H9 (cell line): ENCODE measurements around the gene GPR68. TPM values are rescaled to one million over a fixed set of nuclear protein-coding genes. Genes with fewer than 3 reads are reported as not detected.

Experiments used
- DNase-seq: peaks from one replicate; pipeline ENCODE4 v3.0.0-alpha.2; 2017
- H2AFZ ChIP-seq: one replicate; pipeline ENCODE4 v1.6.1; 2013; ENCODE audit warnings: mild to moderate bottlenecking, low read length, control low read depth, moderate library complexity
- H2AK5ac ChIP-seq: 2 replicates; pipeline ENCODE4 v1.6.1; 2013; ENCODE audit warnings: low read length, control low read depth, mixed read lengths; ENCODE audit not compliant: insufficient read length
- H2BK120ac ChIP-seq: one replicate; pipeline ENCODE4 v1.6.1; 2013; ENCODE audit warnings: low read depth, mild to moderate bottlenecking, low read length, control low read depth, inconsistent platforms; ENCODE audit not compliant: poor library complexity, severe bottlenecking
- H2BK12ac ChIP-seq: 2 replicates; pipeline ENCODE4 v1.6.1; 2013; ENCODE audit warnings: low read length, control low read depth, mixed read lengths, low read depth; ENCODE audit not compliant: insufficient read length
- H2BK15ac ChIP-seq: 2 replicates; pipeline ENCODE4 v1.6.1; 2013; ENCODE audit warnings: low read depth, low read length, control low read depth
- H2BK20ac ChIP-seq: one replicate; pipeline ENCODE4 v1.6.1; 2013; ENCODE audit warnings: low read depth, mild to moderate bottlenecking, low read length, control low read depth, inconsistent platforms; ENCODE audit not compliant: poor library complexity, severe bottlenecking
- H2BK5ac ChIP-seq: 2 replicates; pipeline ENCODE4 v1.6.1; 2013; ENCODE audit warnings: low read length, control low read depth, mixed read lengths; ENCODE audit not compliant: insufficient read length
- H3K14ac ChIP-seq: 2 replicates; pipeline ENCODE4 v1.6.1; 2013; ENCODE audit warnings: low read length, control low read depth; ENCODE audit not compliant: insufficient read depth
- H3K18ac ChIP-seq: 2 replicates; pipeline ENCODE4 v1.6.1; 2013; ENCODE audit warnings: low read depth, mild to moderate bottlenecking, mixed read lengths, low read length, control low read depth; ENCODE audit not compliant: insufficient read length
- H3K23ac ChIP-seq: 2 replicates; pipeline ENCODE4 v1.6.1; 2013; ENCODE audit warnings: low read length, control low read depth, mixed read lengths, low read depth; ENCODE audit not compliant: insufficient read length
- H3K23me2 ChIP-seq: 2 replicates; pipeline ENCODE4 v1.6.1; 2013; ENCODE audit warnings: low read depth, mild to moderate bottlenecking, mixed read lengths, low read length, control low read depth; ENCODE audit not compliant: insufficient read length, poor library complexity, severe bottlenecking
- H3K27ac ChIP-seq: 2 replicates; pipeline ENCODE4 v1.5.1; 2013; ENCODE audit warnings: low read length, control low read depth, mixed read lengths, low read depth; ENCODE audit not compliant: insufficient read length
- H3K27me3 ChIP-seq: 2 replicates; pipeline ENCODE4 v1.6.1; 2013; ENCODE audit warnings: low read length, control low read depth, inconsistent platforms; ENCODE audit not compliant: insufficient read depth
- H3K4ac ChIP-seq: 2 replicates; pipeline ENCODE4 v1.6.1; 2013; ENCODE audit warnings: low read depth, mild to moderate bottlenecking, control low read depth, inconsistent platforms, low read length, moderate library complexity
- H3K4me1 ChIP-seq: 2 replicates; pipeline ENCODE4 v1.6.1; 2013; ENCODE audit warnings: low read length, control low read depth, inconsistent platforms; ENCODE audit not compliant: insufficient read depth
- H3K4me2 ChIP-seq: 2 replicates; pipeline ENCODE4 v1.6.1; 2013; ENCODE audit warnings: low read length, control low read depth, mixed read lengths; ENCODE audit not compliant: insufficient read length, insufficient read depth
- H3K56ac ChIP-seq: 2 replicates; pipeline ENCODE4 v1.6.1; 2013; ENCODE audit warnings: low read depth, mild to moderate bottlenecking, mixed read lengths, low read length, control low read depth; ENCODE audit not compliant: insufficient read length
- H3K79me1 ChIP-seq: 2 replicates; pipeline ENCODE4 v1.6.1; 2013; ENCODE audit warnings: low read depth, mild to moderate bottlenecking, moderate library complexity, low read length, control low read depth, inconsistent platforms; ENCODE audit not compliant: insufficient read depth, poor library complexity, severe bottlenecking
- H3K79me2 ChIP-seq: 2 replicates; pipeline ENCODE4 v1.6.1; 2013; ENCODE audit warnings: low read length, control low read depth, inconsistent platforms; ENCODE audit not compliant: insufficient read depth
- H3K9ac ChIP-seq: 2 replicates; pipeline ENCODE4 v1.6.1; 2013; ENCODE audit warnings: low read length, control low read depth, mixed read lengths; ENCODE audit not compliant: insufficient read length; ENCODE audit errors: extremely low read depth
- H3K9me3 ChIP-seq: one replicate; pipeline ENCODE4 v1.6.1; 2013; ENCODE audit warnings: low read depth, low read length, inconsistent platforms; ENCODE audit not compliant: control insufficient read depth
- H3T11ph ChIP-seq: one replicate; pipeline ENCODE4 v1.6.1; 2013; ENCODE audit warnings: mild to moderate bottlenecking, low read length, control low read depth, inconsistent platforms
- H4K20me1 ChIP-seq: one replicate; pipeline ENCODE4 v1.6.1; 2013; ENCODE audit not compliant: control insufficient read depth, insufficient read length, insufficient read depth
- H4K5ac ChIP-seq: 2 replicates; pipeline ENCODE4 v1.6.1; 2013; ENCODE audit warnings: low read depth, mild to moderate bottlenecking, mixed read lengths, low read length, control low read depth; ENCODE audit not compliant: insufficient read length
- H4K8ac ChIP-seq: replicated peaks from 2 replicates; pipeline ENCODE4 v1.6.1; 2013; ENCODE audit warnings: low read length, control low read depth, mixed read lengths, low read depth; ENCODE audit not compliant: insufficient read length
- H4K91ac ChIP-seq: 2 replicates; pipeline ENCODE4 v1.6.1; 2013; ENCODE audit warnings: low read depth, mild to moderate bottlenecking, moderate library complexity, mixed read lengths, low read length, control low read depth; ENCODE audit not compliant: insufficient read length
- H3K27ac Mint-ChIP-seq, 3 experiments: 2 replicates in 2 of 3; 3 replicates in 1 of 3; pipeline ENCODE4 v1.8.0; 2020 to 2021; ENCODE audit warnings: mixed read lengths in 3 of 3, mild to moderate bottlenecking in 1 of 3, moderate library complexity in 1 of 3
- H3K27me3 Mint-ChIP-seq: 2 replicates; pipeline ENCODE4 v1.8.0; 2021; ENCODE audit warnings: low read depth, mild to moderate bottlenecking, moderate library complexity, mixed read lengths
- H3K36me3 Mint-ChIP-seq, 3 experiments: 2 replicates in 2 of 3; 3 replicates in 1 of 3; pipeline ENCODE4 v1.8.0; 2020 to 2021; ENCODE audit warnings: low read depth in 3 of 3, mixed read lengths in 3 of 3; ENCODE audit not compliant: insufficient read depth in 1 of 3
- H3K4me1 Mint-ChIP-seq, 2 experiments: 2 replicates each; pipeline ENCODE4 v1.8.0; 2020; ENCODE audit warnings: mixed read lengths in 2 of 2
- H3K4me3 Mint-ChIP-seq, 2 experiments: 2 replicates in 1 of 2; 3 replicates in 1 of 2; pipeline ENCODE4 v1.8.0; 2020 to 2021; ENCODE audit warnings: mild to moderate bottlenecking in 2 of 2, mixed read lengths in 2 of 2, moderate library complexity in 1 of 2
- H3K9me3 Mint-ChIP-seq, 2 experiments: 2 replicates in 1 of 2; 3 replicates in 1 of 2; pipeline ENCODE4 v1.8.0; 2020; ENCODE audit warnings: mild to moderate bottlenecking in 2 of 2, mixed read lengths in 2 of 2, moderate library complexity in 1 of 2
- WGBS: extraction: QIAGEN DNeasy Blood & Tissue Kit; methylation state at CpG from one replicate; pipeline ENCODE4 v1.1.7; 2013; ENCODE audit warnings: missing lambda C conversion rate, low lambda C conversion rate, mixed read lengths; ENCODE audit not compliant: insufficient read length; ENCODE audit errors: extremely low coverage; 5-methylcytosine and 5-hydroxymethylcytosine counted together
- total RNA-seq: library from RNA; stranded (reverse); gene quantifications from 2 replicates; pipeline ENCODE4 v1.2.1, GENCODE V29; 2021
- TF ChIP-seq, protein P1 (sequence below): fragments of 200-600 bp; sonication (generic); conservative IDR thresholded peaks from 3 replicates; pipeline ENCODE4 v1.8.0; 2021; ENCODE audit warnings: antibody characterized with exemption, mild to moderate bottlenecking

The GPR68 gene
- total RNA-seq, 1 experiment from 2014 or later = 0.33 TPM

DNA sequence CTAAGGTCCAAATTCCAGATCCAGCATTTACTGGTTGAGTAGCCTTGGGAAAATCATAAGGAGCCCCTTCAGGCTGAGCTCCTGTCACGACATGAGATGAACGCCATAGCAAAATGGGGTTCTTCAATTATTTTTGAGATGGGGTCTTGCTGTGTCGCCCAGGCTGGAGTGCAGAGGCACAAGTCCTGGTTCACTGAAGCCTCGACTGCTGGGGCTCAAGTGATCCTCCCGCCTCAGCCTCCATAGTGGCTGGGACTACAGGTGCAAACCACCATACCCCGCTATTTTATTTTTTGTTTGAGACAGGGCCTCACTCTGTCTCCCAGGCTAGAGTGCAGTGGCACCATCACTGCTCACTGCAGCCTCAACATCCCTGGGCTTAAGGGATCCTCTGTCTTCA lies 25.7 kb upstream of the GPR68 start:
- Histone ChIP-seq H4K5ac (no peak overlapping the region), H3K4me2 (no peak overlapping the region), H3K23ac (no peak overlapping the region), H3K9me3 (no peaks in the 10 kb centered on the region), H3K27ac (no peak overlapping the region), H3K18ac (no peak overlapping the region), H3K14ac (no peak overlapping the region), H2BK20ac (no peak overlapping the region), H4K8ac (no peak overlapping the region), H3K4ac (no peak overlapping the region), H3K56ac (no peak overlapping the region), H3K9ac (no peak overlapping the region), H2BK12ac (no peak overlapping the region), H2AFZ (no peak overlapping the region), H3K4me1 (no peaks in the 10 kb centered on the region), H3K23me2 (peaks cover 5% of the 10 kb centered on the region), H3K79me2 (no peaks in the 10 kb centered on the region), H3T11ph (no peak overlapping the region), H2AK5ac (no peak overlapping the region), H2BK120ac (no peak overlapping the region), H4K91ac (no peak overlapping the region), H4K20me1 (no peaks in the 10 kb centered on the region), H3K79me1 (no peaks in the 10 kb centered on the region), H3K27me3 (no peaks in the 10 kb centered on the region; the same call in 1 of the 2 replicates), H2BK15ac (no peak overlapping the region), H2BK5ac (no peak overlapping the region)
- Mint-ChIP-seq H3K27ac (no peak overlapping the region), H3K9me3 (no peaks in the 10 kb centered on the region), H3K4me1 (peaks cover 0 to 8% of the 10 kb centered on the region in 2 experiments; a peak in 1 of 4 replicates), H3K27me3 (peaks cover 9% of the 10 kb centered on the region), H3K36me3 (peaks cover 5 to 16% (median 9%) of the 10 kb centered on the region in 3 experiments), H3K4me3 (no peak overlapping the region)
- WGBS = no CpG with 5 or more reads among the region's 6 CpGs
- TF ChIP-seq, protein P1, sequence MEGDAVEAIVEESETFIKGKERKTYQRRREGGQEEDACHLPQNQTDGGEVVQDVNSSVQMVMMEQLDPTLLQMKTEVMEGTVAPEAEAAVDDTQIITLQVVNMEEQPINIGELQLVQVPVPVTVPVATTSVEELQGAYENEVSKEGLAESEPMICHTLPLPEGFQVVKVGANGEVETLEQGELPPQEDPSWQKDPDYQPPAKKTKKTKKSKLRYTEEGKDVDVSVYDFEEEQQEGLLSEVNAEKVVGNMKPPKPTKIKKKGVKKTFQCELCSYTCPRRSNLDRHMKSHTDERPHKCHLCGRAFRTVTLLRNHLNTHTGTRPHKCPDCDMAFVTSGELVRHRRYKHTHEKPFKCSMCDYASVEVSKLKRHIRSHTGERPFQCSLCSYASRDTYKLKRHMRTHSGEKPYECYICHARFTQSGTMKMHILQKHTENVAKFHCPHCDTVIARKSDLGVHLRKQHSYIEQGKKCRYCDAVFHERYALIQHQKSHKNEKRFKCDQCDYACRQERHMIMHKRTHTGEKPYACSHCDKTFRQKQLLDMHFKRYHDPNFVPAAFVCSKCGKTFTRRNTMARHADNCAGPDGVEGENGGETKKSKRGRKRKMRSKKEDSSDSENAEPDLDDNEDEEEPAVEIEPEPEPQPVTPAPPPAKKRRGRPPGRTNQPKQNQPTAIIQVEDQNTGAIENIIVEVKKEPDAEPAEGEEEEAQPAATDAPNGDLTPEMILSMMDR = no peak
- DNase-seq = no peak
